Panc1 (cell line): Measurements from ENCODE around the gene AMFR.

Experiments
- POLR2AphosphoS5 ChIP-seq: IDR thresholded peaks from 2 replicates; pipeline ENCODE4 v1.6.1; 2012; ENCODE audit warnings: mild to moderate bottlenecking, low read depth, low read length, moderate library complexity
- TCF7L2 ChIP-seq: IDR thresholded peaks from 2 replicates; pipeline ENCODE4 v1.6.1; 2011; ENCODE audit warnings: mild to moderate bottlenecking, low read depth, low read length, inconsistent platforms
- TF ChIP-seq, protein P1 (sequence below): fragments of 450-650 bp; IDR thresholded peaks from 2 replicates; pipeline ENCODE4 v1.5.1; 2017; ENCODE audit warnings: mild to moderate bottlenecking
- TF ChIP-seq, protein P2 (sequence below), 2 experiments: IDR thresholded peaks; 2 replicates each; pipeline ENCODE4 v1.6.1; 2011 to 2012; ENCODE audit warnings: low read depth in 2 of 2, control low read depth in 1 of 2, low read length in 1 of 2, mild to moderate bottlenecking in 1 of 2, moderate library complexity in 1 of 2; ENCODE audit not compliant: insufficient read depth in 1 of 2

DNA sequence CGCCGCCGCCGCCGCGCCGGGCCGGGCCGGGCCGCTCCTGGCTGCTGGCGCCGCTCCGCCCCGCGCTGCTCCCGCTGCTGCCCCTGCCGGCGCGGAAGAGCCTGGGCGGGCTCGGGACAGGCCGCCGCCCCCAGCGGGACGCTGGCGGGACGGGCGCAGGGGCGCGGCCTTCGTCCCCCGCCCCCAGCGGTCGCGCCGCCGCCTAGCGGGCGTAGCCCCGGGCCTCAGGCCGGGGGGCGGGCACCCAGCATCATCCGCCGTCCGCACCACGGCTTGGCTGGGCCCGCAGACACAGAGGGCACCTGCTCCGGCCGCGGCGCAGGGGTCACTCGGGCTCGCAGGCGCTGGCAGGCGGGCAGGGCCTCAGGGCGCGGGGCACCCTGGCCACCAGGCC is at the start of gene AMFR:
- TF ChIP-seq POLR2AphosphoS5 (no peak), TCF7L2 (no peak)
- TF ChIP-seq, protein P1, sequence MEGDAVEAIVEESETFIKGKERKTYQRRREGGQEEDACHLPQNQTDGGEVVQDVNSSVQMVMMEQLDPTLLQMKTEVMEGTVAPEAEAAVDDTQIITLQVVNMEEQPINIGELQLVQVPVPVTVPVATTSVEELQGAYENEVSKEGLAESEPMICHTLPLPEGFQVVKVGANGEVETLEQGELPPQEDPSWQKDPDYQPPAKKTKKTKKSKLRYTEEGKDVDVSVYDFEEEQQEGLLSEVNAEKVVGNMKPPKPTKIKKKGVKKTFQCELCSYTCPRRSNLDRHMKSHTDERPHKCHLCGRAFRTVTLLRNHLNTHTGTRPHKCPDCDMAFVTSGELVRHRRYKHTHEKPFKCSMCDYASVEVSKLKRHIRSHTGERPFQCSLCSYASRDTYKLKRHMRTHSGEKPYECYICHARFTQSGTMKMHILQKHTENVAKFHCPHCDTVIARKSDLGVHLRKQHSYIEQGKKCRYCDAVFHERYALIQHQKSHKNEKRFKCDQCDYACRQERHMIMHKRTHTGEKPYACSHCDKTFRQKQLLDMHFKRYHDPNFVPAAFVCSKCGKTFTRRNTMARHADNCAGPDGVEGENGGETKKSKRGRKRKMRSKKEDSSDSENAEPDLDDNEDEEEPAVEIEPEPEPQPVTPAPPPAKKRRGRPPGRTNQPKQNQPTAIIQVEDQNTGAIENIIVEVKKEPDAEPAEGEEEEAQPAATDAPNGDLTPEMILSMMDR = peak; percentile 66
- TF ChIP-seq, protein P2, sequence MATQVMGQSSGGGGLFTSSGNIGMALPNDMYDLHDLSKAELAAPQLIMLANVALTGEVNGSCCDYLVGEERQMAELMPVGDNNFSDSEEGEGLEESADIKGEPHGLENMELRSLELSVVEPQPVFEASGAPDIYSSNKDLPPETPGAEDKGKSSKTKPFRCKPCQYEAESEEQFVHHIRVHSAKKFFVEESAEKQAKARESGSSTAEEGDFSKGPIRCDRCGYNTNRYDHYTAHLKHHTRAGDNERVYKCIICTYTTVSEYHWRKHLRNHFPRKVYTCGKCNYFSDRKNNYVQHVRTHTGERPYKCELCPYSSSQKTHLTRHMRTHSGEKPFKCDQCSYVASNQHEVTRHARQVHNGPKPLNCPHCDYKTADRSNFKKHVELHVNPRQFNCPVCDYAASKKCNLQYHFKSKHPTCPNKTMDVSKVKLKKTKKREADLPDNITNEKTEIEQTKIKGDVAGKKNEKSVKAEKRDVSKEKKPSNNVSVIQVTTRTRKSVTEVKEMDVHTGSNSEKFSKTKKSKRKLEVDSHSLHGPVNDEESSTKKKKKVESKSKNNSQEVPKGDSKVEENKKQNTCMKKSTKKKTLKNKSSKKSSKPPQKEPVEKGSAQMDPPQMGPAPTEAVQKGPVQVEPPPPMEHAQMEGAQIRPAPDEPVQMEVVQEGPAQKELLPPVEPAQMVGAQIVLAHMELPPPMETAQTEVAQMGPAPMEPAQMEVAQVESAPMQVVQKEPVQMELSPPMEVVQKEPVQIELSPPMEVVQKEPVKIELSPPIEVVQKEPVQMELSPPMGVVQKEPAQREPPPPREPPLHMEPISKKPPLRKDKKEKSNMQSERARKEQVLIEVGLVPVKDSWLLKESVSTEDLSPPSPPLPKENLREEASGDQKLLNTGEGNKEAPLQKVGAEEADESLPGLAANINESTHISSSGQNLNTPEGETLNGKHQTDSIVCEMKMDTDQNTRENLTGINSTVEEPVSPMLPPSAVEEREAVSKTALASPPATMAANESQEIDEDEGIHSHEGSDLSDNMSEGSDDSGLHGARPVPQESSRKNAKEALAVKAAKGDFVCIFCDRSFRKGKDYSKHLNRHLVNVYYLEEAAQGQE (IDR thresholded peaks at IDR 0.05; ENCODE audit: insufficient read depth in 1 of 2, low read depth in 2 of 2, low read length in 1 of 2) = no peak
